HPDE6-E6E7 (cell line): Measurements from ENCODE around the gene BRCC3.
A peak's percentile ranks its signal among the peaks of the same experiment; 100 is the strongest.

ENCODE experiments used
- DNase-seq: peaks from one replicate; pipeline ENCODE4 v3.0.0; 2011; ENCODE audit warnings: missing footprints; ENCODE audit errors: extremely low spot score

The BRCC3 gene

GRCh38 chrX:155056877-155057792 is 14.2 kb upstream of the BRCC3 start:
- peak; percentile 63 for DNase-seq

GRCh38 chrX:155061760-155062159 is 9.5 kb upstream of the BRCC3 start:
- no peak for DNase-seq

DNA sequence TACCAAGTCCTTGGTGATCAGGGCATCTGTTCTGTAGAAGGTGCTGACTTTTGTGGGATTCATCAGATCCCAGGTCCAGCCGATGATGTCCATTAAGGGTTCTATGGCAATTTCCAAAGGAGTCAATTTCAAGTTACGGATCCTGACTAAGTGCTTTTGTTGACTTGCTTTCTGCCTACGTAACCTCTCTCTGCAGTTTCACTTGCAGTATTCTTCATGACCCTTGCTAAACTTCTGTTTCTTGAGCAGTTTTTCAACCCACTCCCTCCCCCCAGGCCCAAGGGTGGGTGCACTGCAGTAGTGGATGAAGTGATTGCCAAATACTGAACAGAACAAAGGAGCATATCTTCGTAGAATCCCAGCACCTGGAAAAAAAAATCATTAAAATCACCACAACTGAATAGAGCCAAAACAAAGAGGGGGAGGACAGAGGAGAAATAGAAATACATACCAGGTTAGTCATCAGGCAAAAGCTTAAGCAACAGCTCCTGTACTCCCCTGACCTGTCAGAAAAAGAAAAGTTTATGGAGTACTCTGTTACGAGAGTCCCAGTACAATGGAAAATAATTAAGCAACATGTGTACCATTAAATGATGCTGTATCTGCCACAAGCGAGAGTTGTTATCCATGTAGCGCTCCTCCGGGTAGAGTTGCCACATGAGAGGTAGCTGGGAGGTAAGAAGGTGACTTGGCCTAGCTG is 6.1 kb upstream of the BRCC3 start:
- peak; percentile 58 for DNase-seq

- no peak for DNase-seq
Observed at GRCh38 chrX:155068165-155068564, 3.1 kb upstream of the BRCC3 start.

GRCh38 chrX:155069414-155069813 is 1.9 kb upstream of the BRCC3 start:
- DNase-seq = no peak

- DNase-seq = no peak
Observed at GRCh38 chrX:155070038-155070437, 1.3 kb upstream of the BRCC3 start.

DNA sequence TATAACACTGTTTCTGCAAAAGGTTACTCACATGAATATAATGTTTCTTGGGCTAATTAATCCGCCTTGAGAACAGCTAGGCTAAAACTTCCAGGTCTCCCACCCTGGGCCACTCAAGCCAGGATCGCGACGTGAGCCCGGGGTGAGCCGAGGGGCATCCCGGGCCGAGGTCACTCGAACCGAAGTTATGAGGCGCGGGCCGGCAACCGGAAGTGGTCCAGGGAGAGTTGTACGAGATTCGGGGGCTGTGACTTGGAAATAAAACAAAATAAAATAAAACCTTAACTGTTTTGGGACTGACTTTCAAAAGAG is 689 bp upstream of the BRCC3 start:
- DNase-seq = no peak

DNA sequence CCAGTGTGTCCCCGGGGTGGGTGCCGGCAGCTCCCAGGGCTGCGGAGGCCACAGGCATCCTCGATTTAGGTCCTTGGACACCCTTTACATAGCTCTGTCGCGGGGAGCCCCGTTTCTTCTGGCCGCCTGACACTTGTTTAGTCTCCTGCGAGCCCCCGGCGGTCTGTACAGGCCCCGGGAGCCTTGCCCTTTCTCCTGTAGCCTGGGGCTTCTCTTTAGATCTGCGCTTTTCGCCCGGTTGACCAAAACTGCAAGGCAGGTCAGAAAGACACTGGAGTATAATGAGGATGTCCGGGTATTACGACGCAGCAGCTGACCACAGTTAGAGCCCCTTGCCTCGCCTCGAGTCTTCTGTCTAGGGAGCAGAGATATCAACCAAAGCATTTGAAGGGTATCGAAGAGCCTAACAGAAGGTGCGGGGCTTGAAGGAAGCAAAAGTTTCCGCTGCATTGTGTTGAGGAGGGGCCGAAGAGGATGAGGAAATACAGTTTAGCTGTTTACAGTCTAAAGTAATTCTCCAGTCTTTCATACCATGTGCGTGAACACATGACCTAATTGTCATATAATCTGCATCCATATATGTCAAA is 479 bp downstream of the BRCC3 start:
- no peak for DNase-seq

DNA sequence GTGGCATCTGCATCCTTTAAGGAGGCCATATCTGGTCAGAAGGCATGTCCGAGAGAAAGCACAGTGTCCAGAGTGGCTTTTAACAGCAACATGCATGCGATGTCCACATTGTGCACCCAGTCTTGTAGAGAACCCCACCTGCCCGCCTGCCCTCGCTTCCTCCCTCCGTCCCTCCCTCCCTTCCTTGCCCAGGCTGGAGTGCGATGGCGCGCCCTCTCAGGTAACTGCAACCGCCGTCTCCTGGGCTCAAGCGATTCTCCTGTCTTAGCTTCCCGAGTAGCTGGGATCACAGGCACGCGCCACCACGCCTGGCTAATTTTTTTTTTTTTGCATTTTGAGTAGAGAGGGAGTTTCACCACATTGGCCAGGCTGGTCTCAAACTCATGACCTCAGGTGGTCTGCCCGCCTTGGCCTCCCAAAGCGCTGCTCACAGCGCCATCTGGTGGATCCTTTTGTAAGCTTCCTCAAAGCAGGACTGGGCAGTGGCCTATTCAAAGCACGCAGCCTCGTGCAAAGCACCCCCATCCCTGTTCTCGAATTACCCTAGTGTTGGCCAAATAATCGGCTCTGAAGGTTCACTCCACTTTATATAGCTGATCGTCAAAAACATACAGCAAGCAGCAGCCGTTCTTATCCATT is 15.0 kb downstream of the BRCC3 start:
- DNase-seq = no peak

- no peak for DNase-seq
Observed at GRCh38 chrX:155086961-155087735, 15.8 kb downstream of the BRCC3 start.

DNA sequence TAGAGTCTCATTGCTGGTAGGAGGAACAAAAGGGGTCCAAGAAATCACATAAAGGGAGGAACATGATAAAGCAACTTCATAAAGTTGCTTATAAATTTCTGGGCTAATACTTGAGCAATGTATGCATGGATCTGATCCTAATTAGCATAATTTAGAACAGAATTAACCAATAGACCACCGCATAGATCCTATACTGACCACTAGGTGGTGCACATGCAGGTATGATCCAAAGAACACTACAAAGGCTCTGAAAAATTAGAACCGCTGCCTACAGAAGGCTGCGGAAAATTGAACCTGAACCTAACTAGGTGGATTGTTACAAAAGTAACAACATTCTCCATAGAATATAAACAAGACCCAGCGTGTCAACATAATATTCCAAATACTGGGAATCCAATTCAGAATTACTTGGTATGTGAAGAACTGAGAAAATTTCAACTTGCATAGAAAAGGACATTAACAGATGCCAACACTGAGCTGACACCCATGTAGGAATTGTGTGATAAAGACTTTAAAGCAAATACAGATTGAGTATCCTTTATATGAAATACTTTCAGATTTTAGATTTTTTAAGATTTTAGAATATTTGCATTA is 23.3 kb downstream of the BRCC3 start:
- peak; percentile 34 for DNase-seq

DNA sequence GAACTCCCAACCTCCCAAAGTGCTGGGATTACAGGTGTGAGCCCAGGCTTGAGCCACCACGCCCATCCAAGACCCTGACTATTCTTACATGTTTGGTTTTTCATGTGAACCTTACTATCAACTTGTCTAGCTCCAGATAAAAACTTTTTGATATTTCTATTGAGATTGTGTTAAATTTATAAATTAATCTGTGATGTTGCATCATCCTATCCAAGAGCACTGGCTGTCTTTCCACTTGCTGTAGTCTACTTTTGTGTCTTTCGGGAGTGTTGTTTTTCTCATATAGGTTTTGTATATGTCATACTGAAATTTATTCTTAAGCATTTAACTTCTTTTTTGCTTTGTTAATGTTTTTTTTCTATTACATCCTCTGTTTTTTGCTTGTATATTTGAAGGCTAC is 34.6 kb downstream of the BRCC3 start:
- DNase-seq = no peak

DNA sequence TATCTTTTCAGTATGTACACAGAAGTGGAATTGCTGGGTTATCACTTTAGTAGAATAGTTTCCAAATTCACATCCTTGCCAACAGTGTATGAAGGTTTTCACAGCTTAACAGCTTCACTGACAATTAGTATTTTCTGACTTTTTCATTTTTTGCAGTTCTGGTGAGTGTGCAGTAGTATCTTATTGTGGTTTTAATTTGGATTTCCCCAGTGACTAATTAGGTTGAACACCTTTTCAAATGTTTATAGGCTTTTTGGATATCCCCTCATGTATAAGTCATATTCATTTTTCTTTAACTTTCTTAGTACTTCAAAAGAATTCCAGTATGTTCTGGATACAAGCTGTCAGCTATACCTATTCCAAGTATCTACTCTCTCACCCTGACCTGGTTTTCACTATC is 37.1 kb downstream of the BRCC3 start:
- no peak for DNase-seq

- DNase-seq = peak; percentile 73
Observed at GRCh38 chrX:155112171-155112570, 40.9 kb downstream of the BRCC3 start.

DNA sequence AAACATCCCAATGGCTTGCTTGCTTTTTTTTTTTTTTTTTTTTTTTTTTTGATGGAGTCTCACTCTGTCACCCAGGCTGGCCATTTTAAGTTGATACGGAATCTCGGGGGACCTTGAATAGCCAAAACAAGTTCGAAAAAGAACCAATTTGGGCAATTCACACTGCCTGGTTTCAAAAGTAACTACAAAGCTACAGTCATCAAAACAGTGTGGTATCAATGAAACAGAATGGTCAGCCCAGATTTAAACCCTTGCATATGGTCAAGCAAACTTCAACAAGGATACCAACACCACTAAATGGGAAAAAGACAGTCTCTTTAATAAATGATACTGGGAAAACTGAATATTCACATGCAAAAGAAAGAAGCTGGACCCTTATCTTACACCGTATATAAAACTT is 41.8 kb downstream of the BRCC3 start:
- DNase-seq = no peak

- no peak for DNase-seq
Observed at GRCh38 chrX:155115174-155115819, 44.0 kb downstream of the BRCC3 start.

- DNase-seq = no peak
Observed at GRCh38 chrX:155127465-155127864, 56.2 kb downstream of the BRCC3 start.

- no peak for DNase-seq
Observed at GRCh38 chrX:155127940-155128339, 56.6 kb downstream of the BRCC3 start.

DNA sequence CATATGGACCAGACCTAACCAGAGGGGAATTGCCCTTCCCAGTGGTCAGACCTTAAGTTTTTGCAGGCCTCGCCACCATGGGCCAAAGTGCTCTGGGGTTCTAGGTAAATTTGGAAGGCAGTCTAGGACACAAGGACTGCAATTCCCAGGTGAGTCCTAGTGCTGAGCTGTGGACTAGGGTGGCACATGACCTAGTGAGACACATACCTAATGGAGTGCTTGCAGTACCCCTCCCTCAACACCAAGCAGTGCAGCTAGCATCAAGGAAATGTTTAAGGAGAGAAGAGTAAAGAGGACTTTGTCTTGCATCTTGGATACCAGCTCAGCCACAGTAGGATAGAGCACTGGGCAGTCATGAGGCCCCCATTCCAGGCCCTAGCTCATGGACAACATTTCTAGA is 60.8 kb downstream of the BRCC3 start:
- DNase-seq = no peak

DNA sequence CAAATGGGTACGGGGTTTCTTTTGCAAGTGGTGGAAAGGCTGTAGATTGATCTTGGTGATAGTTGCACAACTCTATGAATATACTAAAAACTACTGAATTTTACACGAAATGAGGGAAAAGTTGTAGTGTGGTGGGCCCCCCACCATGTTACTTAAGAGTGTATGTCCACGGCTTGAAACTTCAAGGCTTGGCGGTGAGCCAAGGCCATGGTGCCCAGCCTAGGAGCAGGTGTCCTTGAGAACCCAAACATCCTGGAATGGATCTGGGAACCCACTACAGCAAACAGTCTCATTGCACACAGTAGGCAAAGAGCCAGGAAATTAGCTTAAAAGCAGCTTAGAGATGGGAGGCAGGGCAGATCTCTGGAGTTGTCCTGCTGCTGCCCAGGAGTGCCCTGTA is 62.9 kb downstream of the BRCC3 start:
- DNase-seq = no peak
